ENCODE data around the gene HIF1A. TPM values are rescaled to one million over a fixed set of nuclear protein-coding genes. Genes with fewer than 3 reads are reported as not detected.
"Not testable (repeated sequence)": the region's sequence is repeated elsewhere in the genome, so short reads cannot be mapped to it uniquely, and the experiment has no call there.

The HIF1A gene
- total and polyA plus RNA-seq, 12 donors: 15.4 to 97.3 (median 59.4) TPM

DNA sequence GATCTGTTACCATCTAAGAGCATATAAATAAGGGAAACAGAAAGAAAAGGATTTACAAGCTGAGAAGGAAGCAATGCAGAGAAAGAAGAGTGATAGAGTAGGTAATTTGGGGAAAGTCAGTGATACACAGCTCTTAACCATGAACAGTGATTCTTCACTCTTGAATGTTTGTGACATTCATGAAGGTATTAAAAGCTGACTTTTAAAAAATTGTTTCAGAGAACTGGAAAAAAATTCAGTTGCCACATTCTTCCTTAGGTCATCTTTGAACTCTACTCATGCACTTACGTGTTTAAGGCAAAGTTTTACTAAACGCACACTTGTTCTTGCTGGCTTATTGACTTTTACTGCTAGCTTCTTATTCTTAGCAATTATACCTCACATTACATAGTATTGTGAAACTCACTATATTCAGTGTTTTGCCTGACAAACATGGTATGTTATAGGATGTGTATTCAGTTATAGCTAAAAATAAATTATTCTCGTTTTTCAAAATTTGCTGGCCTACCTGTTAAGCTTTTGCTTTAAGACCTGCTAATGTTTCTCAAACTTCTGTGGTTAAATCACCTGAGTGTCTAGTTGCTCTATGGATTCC lies 10.9 kb downstream of the HIF1A start:
- H3K4me1 ChIP-seq: peaks cover 0 to 78% (median 47%) of the 10 kb centered on the region in 9 donors
- H3K36me3 ChIP-seq: no peaks in the 10 kb centered on the region
- peaks cover 0 to 6% (median 0%) of the 10 kb centered on the region in 11 donors for H3K9me3 ChIP-seq
- H3K4me3 ChIP-seq: no peak overlapping the region
- H3K27me3 ChIP-seq: no peaks in the 10 kb centered on the region
- 71 to 73% methylated on average over 3 of the region's 3 CpGs for WGBS, 2 donors
- TF ChIP-seq, protein P1, sequence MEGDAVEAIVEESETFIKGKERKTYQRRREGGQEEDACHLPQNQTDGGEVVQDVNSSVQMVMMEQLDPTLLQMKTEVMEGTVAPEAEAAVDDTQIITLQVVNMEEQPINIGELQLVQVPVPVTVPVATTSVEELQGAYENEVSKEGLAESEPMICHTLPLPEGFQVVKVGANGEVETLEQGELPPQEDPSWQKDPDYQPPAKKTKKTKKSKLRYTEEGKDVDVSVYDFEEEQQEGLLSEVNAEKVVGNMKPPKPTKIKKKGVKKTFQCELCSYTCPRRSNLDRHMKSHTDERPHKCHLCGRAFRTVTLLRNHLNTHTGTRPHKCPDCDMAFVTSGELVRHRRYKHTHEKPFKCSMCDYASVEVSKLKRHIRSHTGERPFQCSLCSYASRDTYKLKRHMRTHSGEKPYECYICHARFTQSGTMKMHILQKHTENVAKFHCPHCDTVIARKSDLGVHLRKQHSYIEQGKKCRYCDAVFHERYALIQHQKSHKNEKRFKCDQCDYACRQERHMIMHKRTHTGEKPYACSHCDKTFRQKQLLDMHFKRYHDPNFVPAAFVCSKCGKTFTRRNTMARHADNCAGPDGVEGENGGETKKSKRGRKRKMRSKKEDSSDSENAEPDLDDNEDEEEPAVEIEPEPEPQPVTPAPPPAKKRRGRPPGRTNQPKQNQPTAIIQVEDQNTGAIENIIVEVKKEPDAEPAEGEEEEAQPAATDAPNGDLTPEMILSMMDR (IDR thresholded peaks at IDR 0.05): no peak
- DNase-seq: no peak
- ATAC-seq: no peak
- intact Hi-C loops (cut with DNase I): no loop called here
- peak overlapping the region in 2 of 10 donors; percentile 4 to 13 for H3K27ac ChIP-seq

- H3K9me3 ChIP-seq; H3K27me3 ChIP-seq; DNase-seq; H3K4me3 ChIP-seq; intact Hi-C loops (cut with DNase I); H3K36me3 ChIP-seq; ATAC-seq; H3K27ac ChIP-seq: not testable (repeated sequence)
- H3K4me1 ChIP-seq: peaks cover 0 to 80% (median 60%) of the 10 kb centered on the region in 9 donors
- 90 to 92% methylated on average over 2 of the region's 4 CpGs for WGBS, 2 donors
Observed at GRCh38 chr14:61707774-61708173, 12.5 kb downstream of the HIF1A start.

GRCh38 chr14:61708693-61709092 lies 13.4 kb downstream of the HIF1A start:
- 48 to 50% methylated on average over 4 of the region's 4 CpGs for WGBS, 2 donors
- H3K4me3 ChIP-seq; H3K9me3 ChIP-seq; intact Hi-C loops (cut with DNase I); DNase-seq; H3K36me3 ChIP-seq; H3K27ac ChIP-seq; ATAC-seq; H3K27me3 ChIP-seq: not testable (repeated sequence)
- peaks cover 0 to 80% (median 58%) of the 10 kb centered on the region in 9 donors for H3K4me1 ChIP-seq

GRCh38 chr14:61710853-61711817 lies 15.8 kb downstream of the HIF1A start:
- 78 to 81% methylated on average over 12 of the region's 12 CpGs for WGBS, 2 donors
- Histone ChIP-seq H3K27ac (no peak overlapping the region), H3K9me3 (peaks cover 0 to 6% (median 0%) of the 10 kb centered on the region in 11 donors), H3K4me1 (peaks cover 0 to 80% (median 44%) of the 10 kb centered on the region in 9 donors), H3K36me3 (peaks cover 0 to 7% (median 0%) of the 10 kb centered on the region in 9 donors), H3K27me3 (no peaks in the 10 kb centered on the region), H3K4me3 (no peak overlapping the region)
- TF ChIP-seq, protein P1 (IDR thresholded peaks at IDR 0.05): no peak
- intact Hi-C loops (cut with DNase I): loop anchor here in 2 of 10 donors (10.0 kb wide), 2 partner anchors 146 to 236 kb away; no protein-coding TSS in a partner anchor
- DNase-seq (no peak), ATAC-seq (peak in 1 of 8 donors; percentile 30)

DNA sequence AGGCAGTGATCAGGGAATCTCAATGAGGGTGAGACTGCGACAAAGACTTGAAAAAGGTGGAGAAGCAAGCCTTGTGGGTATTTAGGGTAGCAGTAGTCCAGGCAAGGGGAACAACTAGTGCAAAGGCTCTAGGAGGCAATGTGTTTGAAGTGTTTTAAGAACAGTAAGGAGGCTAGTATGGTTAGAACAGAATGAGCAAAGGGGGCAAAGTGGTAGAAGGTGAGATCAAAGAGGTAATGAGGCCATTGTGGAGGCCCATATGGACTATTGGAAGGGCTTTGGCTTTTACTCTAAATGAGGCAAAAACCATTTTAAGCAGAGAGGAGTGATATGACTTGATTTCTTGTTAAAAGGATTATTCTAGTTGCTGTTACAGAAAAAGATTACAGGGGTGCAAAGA lies 16.8 kb downstream of the HIF1A start:
- Histone ChIP-seq H3K27ac (no peak overlapping the region), H3K4me1 (peaks cover 0 to 80% (median 45%) of the 10 kb centered on the region in 9 donors), H3K27me3 (no peaks in the 10 kb centered on the region), H3K9me3 (peaks cover 0 to 6% (median 0%) of the 10 kb centered on the region in 11 donors), H3K36me3 (peaks cover 0 to 7% (median 0%) of the 10 kb centered on the region in 9 donors), H3K4me3 (no peak overlapping the region)
- intact Hi-C loops (cut with DNase I): loop anchor here in 2 of 10 donors (10.0 kb wide), 2 partner anchors 147 to 237 kb away; no protein-coding TSS in a partner anchor
- ATAC-seq (no peak), DNase-seq (no peak)
- TF ChIP-seq, protein P1 (IDR thresholded peaks at IDR 0.05): no peak
- 90 to 97% methylated on average over 1 of the region's 1 CpG for WGBS, 2 donors

Measured in heart right ventricle (tissue), 16 donors.